KOPT-K1 (cell line): ENCODE results near the gene C14orf180.

ENCODE experiments used
- H3K27ac ChIP-seq: fragments of 200-600 bp; sonication (generic); 2 replicates; pipeline ENCODE4 v1.5.1; 2016; ENCODE audit warnings: antibody characterized with exemption, mild to moderate bottlenecking, low read depth, low read length; ENCODE audit not compliant: poor library complexity, severe bottlenecking
- H3K36me3 ChIP-seq: fragments of 200-600 bp; sonication (generic); 2 replicates; pipeline ENCODE4 v1.5.1; 2017; ENCODE audit warnings: antibody characterized with exemption, mild to moderate bottlenecking, low read length, moderate library complexity; ENCODE audit not compliant: insufficient read depth
- H3K9me3 ChIP-seq: fragments of 200-600 bp; sonication (generic); 2 replicates; pipeline ENCODE4 v1.5.1; 2017; ENCODE audit warnings: antibody characterized with exemption, low read length, mild to moderate bottlenecking; ENCODE audit not compliant: insufficient read depth, poor library complexity, severe bottlenecking

C14orf180 gene

GRCh38 chr14:104547310-104547997 is 32.1 kb upstream of the C14orf180 start:
- Histone ChIP-seq H3K36me3 (no peaks in the 10 kb centered on the region), H3K9me3 (no peaks in the 10 kb centered on the region), H3K27ac (no peak overlapping the region)

DNA sequence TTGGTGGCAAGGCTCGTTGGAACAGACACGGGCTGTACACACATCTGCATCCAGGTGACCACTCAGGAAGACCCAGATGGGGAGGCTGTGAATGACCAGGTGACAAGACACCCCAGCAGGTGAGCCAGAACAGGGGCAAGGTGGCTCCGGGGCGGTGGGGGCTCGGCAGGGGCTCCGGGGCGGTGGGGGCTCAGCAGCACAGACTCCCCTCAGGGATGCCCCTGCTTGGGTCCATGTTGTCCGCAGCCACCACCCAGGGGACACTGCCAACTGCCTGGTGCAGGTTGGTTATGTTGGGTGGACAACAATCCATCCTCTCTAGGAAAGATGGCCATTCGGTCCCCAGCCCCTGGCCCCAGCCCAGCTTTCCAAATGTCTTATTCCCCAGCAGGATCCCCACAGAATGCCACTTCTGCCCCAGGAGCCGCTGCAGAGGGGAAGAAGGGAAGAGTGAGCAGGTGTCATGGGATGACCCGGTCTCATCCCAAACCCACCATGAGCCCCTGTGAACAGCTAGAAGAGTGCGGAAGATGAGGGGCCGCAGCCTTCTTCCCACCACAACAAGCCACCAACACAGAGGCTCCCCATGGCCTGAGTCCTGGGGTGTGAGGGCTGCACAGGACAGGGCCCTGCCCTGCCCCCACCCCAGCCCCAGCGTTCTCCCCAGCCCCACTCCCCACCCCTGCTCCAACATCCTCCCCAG is 31.4 kb upstream of the C14orf180 start:
- no peaks in the 10 kb centered on the region for H3K9me3 ChIP-seq
- H3K36me3 ChIP-seq: no peaks in the 10 kb centered on the region
- H3K27ac ChIP-seq: no peak overlapping the region

- H3K36me3 ChIP-seq: no peaks in the 10 kb centered on the region
- H3K9me3 ChIP-seq: no peaks in the 10 kb centered on the region
- H3K27ac ChIP-seq: no peak overlapping the region
Observed at GRCh38 chr14:104548802-104549535, 30.6 kb upstream of the C14orf180 start.

- H3K9me3 ChIP-seq: no peaks in the 10 kb centered on the region
- H3K27ac ChIP-seq: no peak overlapping the region
- no peaks in the 10 kb centered on the region for H3K36me3 ChIP-seq
Observed at GRCh38 chr14:104549536-104550339, 29.8 kb upstream of the C14orf180 start.

DNA sequence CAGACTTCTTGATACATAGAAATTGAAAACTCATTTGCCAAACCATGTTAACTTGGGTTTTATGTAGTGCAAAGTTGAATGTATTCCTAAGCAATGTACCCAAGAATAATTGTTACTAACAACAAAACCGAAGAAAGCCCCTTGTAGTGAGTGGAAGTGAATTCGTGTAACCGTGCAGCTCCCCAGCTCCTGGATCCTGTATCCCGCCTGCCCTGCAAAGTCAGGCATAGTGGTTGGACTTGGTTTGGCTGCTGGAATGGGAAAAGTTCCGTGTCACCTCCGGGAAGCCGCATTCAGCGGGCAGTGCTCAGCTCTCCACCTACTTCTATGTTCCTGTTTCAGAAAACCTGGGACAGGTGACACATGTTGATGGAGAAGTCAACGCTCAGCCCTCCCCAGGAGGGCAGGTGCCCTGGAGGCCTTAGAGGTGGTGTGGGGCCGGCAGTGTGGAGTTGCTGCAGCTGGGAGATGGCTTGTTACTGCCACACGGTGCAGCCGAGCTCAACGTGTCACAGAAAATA is 29.2 kb upstream of the C14orf180 start:
- Histone ChIP-seq H3K36me3 (no peaks in the 10 kb centered on the region), H3K9me3 (no peaks in the 10 kb centered on the region), H3K27ac (no peak overlapping the region)

- Histone ChIP-seq H3K9me3 (no peaks in the 10 kb centered on the region), H3K36me3 (no peaks in the 10 kb centered on the region), H3K27ac (no peak overlapping the region)
Observed at GRCh38 chr14:104550861-104551728, 28.5 kb upstream of the C14orf180 start.

DNA sequence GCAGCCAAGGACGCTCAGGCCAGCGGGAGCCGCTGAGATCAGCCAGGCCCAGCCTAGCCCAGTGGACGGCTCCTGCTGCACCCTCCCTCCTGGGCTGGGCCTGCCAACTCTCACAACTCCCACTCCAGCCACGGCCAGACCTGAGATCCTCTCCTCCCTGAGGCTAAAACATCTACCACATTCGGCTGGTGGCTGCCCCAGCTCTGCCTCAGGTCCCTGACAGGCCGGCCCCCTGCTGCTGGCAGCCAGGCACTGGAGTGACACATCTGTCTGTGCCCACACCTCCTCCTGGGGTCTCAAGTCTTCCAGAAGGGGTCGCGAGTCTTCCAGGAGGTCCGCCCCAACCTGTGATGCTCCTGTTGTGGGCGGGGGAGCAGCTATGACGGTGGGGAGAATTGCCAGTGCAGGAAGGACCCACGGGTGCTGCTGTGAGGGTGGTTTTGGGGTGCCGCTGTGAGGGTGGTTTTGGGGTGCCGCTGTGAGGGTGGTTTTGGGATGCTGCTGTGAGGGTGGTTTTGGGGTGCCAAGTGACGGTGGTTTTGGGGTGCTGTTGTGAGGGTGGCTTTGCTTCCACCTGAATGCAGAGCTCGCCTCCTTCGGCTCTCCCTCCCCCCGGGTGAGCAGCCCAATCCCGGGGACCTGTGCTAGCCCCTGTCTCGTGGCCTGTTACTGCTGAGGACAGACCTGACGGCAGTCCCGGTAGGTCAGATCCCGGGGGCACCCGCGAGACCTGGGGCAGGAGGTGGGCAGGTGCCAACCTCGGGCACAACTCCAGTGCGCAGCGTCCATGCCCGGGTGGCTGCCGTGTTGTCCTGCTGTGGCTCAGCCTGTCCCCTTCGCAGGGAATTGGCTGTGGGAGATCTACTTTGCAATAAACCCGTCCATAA is 27.5 kb upstream of the C14orf180 start:
- no peaks in the 10 kb centered on the region for H3K36me3 ChIP-seq
- H3K9me3 ChIP-seq: no peaks in the 10 kb centered on the region
- no peak overlapping the region for H3K27ac ChIP-seq

GRCh38 chr14:104552738-104553125 is 26.8 kb upstream of the C14orf180 start:
- Histone ChIP-seq H3K27ac (no peak overlapping the region), H3K36me3 (no peaks in the 10 kb centered on the region)

GRCh38 chr14:104553166-104554087 is 26.1 kb upstream of the C14orf180 start:
- Histone ChIP-seq H3K36me3 (no peaks in the 10 kb centered on the region), H3K9me3 (no peaks in the 10 kb centered on the region), H3K27ac (no peak overlapping the region)

More at GRCh38 chr14:104552738-104553125, 26.8 kb upstream of the C14orf180 start:
- no peaks in the 10 kb centered on the region for H3K9me3 ChIP-seq

DNA sequence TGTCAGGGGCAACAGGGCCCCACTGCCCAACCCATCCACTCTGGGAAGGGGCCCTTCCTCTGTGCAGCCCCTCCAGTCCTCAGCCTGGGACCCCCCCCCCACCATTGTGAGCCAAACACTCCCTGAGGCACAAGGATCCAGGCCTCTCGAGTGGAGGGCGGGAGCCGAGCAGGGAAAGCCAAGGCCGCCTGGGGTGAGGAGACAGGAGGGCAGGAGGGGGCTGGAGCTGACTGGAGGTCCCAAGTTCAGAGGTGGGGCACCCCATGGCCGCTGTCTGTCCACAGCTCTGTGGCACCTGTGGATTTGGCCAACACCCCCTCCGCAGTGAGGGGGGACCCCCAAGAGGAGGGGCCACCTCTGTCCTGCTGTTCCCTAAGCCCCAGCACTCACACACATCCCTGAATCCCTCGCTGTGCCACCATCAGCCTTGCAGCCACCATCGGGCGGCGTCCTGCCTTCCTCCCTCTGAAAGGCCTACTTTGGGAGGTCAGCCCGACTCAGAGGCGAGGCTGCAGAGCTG is 25.4 kb upstream of the C14orf180 start:
- Histone ChIP-seq H3K27ac (no peak overlapping the region), H3K36me3 (no peaks in the 10 kb centered on the region), H3K9me3 (no peaks in the 10 kb centered on the region)

DNA sequence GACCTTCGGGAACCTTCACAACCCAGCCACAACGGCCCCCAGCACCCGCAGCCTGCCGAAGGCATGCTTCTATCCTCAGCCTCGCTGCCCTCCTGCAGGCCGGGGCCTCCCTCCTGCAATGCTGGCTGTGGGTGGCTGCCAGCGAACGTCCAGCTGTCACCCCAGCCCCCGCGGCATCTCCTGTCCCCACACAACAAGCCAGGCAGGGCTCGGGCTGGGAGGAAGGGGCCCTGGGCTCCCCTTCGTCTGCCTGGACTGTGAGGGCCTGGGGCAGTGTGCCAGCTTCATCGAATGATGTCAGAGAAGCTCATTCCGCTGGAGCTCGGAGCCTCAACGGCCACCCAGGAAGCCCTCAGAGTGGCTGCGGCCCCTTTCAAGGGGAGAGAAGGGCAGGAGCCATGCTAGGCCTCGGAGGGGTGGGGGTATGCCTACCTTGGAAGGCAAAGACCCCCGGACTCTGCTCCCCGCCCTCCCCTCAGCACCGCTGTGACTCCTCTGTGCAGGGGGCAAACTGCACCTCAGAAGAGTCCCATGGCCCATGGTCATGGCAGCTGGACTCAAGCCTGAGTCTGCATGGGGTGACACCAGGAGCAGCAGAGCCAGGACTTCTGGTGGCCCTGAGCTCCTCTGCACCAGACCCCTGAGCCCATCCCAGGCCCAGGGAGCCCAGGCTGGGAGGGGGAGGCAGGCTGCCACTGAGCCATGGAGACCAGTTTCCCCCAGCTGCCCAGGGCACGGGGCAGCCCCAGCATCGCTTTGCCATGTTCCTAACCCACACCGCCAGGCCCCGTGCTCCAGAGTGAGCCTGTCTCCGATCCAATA is 24.7 kb upstream of the C14orf180 start:
- H3K36me3 ChIP-seq: no peaks in the 10 kb centered on the region
- no peaks in the 10 kb centered on the region for H3K9me3 ChIP-seq

More for the DNA sequence above, 24.7 kb upstream of the C14orf180 start:
- H3K27ac ChIP-seq: no peak overlapping the region
